KMS-11 (cell line): ENCODE measurements around the gene NRXN3.

Experiments used
- H2AFZ ChIP-seq: fragments of 200-600 bp; sonication (generic); 2 replicates; pipeline ENCODE4 v1.6.1; 2016; ENCODE audit warnings: antibody characterized with exemption, mixed run types, low read depth
- H3K27ac ChIP-seq: fragments of 200-600 bp; sonication (generic); 2 replicates; pipeline ENCODE4 v1.6.1; 2016; ENCODE audit warnings: mild to moderate bottlenecking, mixed run types
- H3K27me3 ChIP-seq: fragments of 200-600 bp; sonication (generic); 2 replicates; pipeline ENCODE4 v1.6.1; 2017; ENCODE audit warnings: mild to moderate bottlenecking, low read depth, mixed run types, moderate library complexity; ENCODE audit not compliant: insufficient read depth
- H3K36me3 ChIP-seq: fragments of 200-600 bp; sonication (generic); 2 replicates; pipeline ENCODE4 v1.6.1; 2017; ENCODE audit warnings: mild to moderate bottlenecking, mixed run types; ENCODE audit not compliant: insufficient read depth
- H3K4me1 ChIP-seq: fragments of 200-600 bp; sonication (generic); 2 replicates; pipeline ENCODE4 v1.6.1; 2016; ENCODE audit warnings: mild to moderate bottlenecking, low read depth, mixed run types; ENCODE audit not compliant: poor library complexity, severe bottlenecking
- H3K4me2 ChIP-seq: fragments of 200-600 bp; sonication (generic); 2 replicates; pipeline ENCODE4 v1.7.0; 2016; ENCODE audit warnings: mild to moderate bottlenecking, mixed run types
- H3K4me3 ChIP-seq: fragments of 200-600 bp; sonication (generic); IDR thresholded peaks from 2 replicates; pipeline ENCODE4 v1.6.1; 2017; ENCODE audit warnings: low read depth, low read length, mixed read lengths; ENCODE audit not compliant: insufficient read depth
- H3K79me2 ChIP-seq: fragments of 200-600 bp; sonication (generic); 2 replicates; pipeline ENCODE4 v1.6.1; 2016; ENCODE audit warnings: low read depth, mixed run types; ENCODE audit not compliant: insufficient read depth
- H3K9ac ChIP-seq: fragments of 200-600 bp; sonication (generic); 2 replicates; pipeline ENCODE4 v1.6.1; 2016; ENCODE audit warnings: mild to moderate bottlenecking, mixed run types
- H4K20me1 ChIP-seq: fragments of 200-600 bp; sonication (generic); 2 replicates; pipeline ENCODE4 v1.6.1; 2016; ENCODE audit warnings: mild to moderate bottlenecking, mixed run types; ENCODE audit not compliant: insufficient read depth
- TF ChIP-seq, protein P1 (sequence below): fragments of 200-600 bp; sonication (generic); conservative IDR thresholded peaks from 2 replicates; pipeline ENCODE4 v1.6.1; 2017; ENCODE audit warnings: low read depth, mild to moderate bottlenecking, antibody characterized with exemption, low read length, moderate library complexity, mixed read lengths

NRXN3 gene

DNA sequence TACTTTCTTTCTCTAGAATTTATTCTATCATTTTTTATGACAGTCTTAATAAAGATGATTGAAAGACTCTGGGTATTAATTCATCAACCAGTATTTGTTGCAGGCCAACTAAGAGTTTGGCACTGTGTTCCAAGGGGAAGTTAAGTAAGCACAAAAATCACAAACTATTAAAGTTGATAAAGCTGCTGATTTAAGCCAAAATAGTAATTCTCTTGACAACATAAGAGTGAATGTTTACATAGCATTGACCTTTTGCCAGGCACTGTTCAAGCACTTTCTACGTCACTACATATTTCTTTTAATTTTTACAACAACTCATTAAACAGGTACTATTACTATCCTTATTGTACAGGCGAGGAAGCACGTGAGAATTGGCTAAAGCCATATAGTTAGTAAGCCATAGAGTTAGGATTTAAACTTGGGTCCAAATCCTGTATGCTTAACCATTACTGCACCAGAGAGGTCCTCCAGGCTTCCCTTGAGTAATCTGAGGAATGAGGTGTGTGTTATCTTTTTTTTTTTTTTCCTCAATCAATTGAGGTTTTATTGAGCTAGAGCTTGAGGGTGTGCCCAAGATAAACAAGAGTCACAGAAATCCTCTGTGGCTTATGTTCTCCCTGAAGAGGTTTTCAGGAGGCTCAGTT, 1031.5 kb downstream of the NRXN3 start:
- Histone ChIP-seq H3K4me1 (no peaks in the 10 kb centered on the region), H3K4me3 (no peak overlapping the region), H2AFZ (no peak overlapping the region), H3K9ac (no peak overlapping the region), H3K4me2 (no peak overlapping the region), H3K36me3 (no peaks in the 10 kb centered on the region), H3K79me2 (no peaks in the 10 kb centered on the region), H4K20me1 (no peaks in the 10 kb centered on the region), H3K27ac (no peak overlapping the region), H3K27me3 (no peaks in the 10 kb centered on the region)
- TF ChIP-seq, protein P1, sequence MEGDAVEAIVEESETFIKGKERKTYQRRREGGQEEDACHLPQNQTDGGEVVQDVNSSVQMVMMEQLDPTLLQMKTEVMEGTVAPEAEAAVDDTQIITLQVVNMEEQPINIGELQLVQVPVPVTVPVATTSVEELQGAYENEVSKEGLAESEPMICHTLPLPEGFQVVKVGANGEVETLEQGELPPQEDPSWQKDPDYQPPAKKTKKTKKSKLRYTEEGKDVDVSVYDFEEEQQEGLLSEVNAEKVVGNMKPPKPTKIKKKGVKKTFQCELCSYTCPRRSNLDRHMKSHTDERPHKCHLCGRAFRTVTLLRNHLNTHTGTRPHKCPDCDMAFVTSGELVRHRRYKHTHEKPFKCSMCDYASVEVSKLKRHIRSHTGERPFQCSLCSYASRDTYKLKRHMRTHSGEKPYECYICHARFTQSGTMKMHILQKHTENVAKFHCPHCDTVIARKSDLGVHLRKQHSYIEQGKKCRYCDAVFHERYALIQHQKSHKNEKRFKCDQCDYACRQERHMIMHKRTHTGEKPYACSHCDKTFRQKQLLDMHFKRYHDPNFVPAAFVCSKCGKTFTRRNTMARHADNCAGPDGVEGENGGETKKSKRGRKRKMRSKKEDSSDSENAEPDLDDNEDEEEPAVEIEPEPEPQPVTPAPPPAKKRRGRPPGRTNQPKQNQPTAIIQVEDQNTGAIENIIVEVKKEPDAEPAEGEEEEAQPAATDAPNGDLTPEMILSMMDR = no peak

DNA sequence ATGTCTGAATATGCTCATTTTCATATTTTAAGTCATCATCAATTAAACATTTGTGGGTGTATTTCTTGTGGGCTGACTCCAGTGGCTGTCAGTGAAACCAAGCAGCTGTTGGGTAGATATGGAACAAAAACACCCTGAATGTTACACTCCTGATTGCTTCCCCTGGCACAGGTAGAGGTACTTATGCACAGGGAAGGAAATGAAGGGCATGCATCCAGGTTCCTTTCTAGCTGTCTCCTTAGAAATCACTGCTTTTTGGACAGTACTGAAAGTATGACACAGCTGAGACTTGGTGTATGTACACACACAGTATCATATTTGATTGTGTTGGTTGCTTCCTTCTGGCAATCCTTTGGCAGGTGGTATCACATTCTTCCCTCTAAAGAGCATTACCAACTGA, 1034.4 kb downstream of the NRXN3 start:
- Histone ChIP-seq H3K4me1 (no peaks in the 10 kb centered on the region), H3K9ac (no peak overlapping the region), H3K27ac (no peak overlapping the region), H3K4me3 (no peak overlapping the region), H4K20me1 (no peaks in the 10 kb centered on the region), H3K4me2 (no peak overlapping the region), H3K79me2 (no peaks in the 10 kb centered on the region), H3K27me3 (no peaks in the 10 kb centered on the region), H2AFZ (no peak overlapping the region), H3K36me3 (no peaks in the 10 kb centered on the region)
- TF ChIP-seq, protein P1 = no peak

DNA sequence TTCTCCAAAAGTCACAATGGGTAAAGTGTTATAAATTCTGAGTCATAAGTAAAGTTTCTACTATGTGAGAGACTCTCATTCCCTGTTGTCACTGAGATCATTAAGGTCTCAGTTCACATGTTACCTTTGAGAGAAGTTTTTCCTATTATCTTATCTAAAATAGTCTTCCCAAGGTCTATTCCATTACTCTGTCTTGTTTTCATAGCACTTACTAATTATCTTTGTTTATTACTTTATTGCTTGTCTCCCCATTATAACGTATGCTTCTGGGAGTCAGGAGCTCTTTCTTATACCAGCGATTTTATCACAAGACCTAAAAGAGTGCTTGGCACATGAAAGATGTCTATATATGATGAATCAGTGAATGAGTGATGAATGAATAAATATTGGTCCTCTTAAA, 1039.2 kb downstream of the NRXN3 start:
- TF ChIP-seq, protein P1 = no peak
- Histone ChIP-seq H3K27ac (no peak overlapping the region), H4K20me1 (no peaks in the 10 kb centered on the region), H3K9ac (no peak overlapping the region), H3K4me1 (no peaks in the 10 kb centered on the region), H3K27me3 (no peaks in the 10 kb centered on the region), H3K79me2 (no peaks in the 10 kb centered on the region), H3K4me3 (no peak overlapping the region), H2AFZ (no peak overlapping the region), H3K4me2 (no peak overlapping the region), H3K36me3 (no peaks in the 10 kb centered on the region)

DNA sequence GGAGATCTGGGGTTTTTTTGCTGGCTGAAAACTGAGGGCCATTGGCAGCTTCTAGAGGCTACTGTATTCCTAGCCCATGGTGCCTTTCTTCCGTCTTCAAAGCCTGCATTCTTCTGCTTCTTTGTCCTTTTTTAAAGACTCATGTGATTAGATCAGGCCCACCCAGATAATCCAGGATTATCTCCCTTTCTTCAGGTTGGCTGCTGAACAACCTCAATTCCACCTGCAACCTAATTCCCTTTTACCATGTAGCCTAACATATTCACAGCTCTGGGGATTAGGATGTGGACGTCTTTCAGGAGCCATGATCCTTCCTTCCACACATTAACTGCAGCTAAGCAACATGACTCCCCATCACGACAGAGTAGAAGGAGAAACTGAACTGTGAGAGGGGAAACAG, 1055.6 kb downstream of the NRXN3 start:
- Histone ChIP-seq H3K4me1 (no peaks in the 10 kb centered on the region), H3K36me3 (no peaks in the 10 kb centered on the region), H3K27ac (no peak overlapping the region), H3K79me2 (no peaks in the 10 kb centered on the region), H4K20me1 (no peaks in the 10 kb centered on the region), H3K4me3 (no peak overlapping the region), H3K4me2 (no peak overlapping the region), H3K9ac (no peak overlapping the region), H3K27me3 (no peaks in the 10 kb centered on the region), H2AFZ (no peak overlapping the region)
- TF ChIP-seq, protein P1 = no peak
